Activated CD8-positive, alpha-beta T cell treated with anti-CD3 and anti-CD28 coated beads, Interleukin-2, amount 10 ng/mL, durations not matched to agents 7 days and 5 days (primary cell): ENCODE data around the gene C1orf167. TPM values are rescaled to one million over a fixed set of nuclear protein-coding genes. Genes with fewer than 3 reads are reported as not detected.

Source experiments
- ATAC-seq: fragments of 150-1000 bp; cut with Tn5 transposase; one replicate; pipeline ENCODE4 v1.10.0; 2021; ENCODE audit warnings: moderate library complexity
- CTCF ChIA-PET: fragments of 350-600 bp; sonication (Branson Sonifier 250); formaldehyde crosslinking; loops from one replicate; lab custom pipeline; 2021; ENCODE audit warnings: antibody characterized with exemption; lab: Charles Lee
- POLR2A ChIA-PET: fragments of 350-600 bp; sonication (Branson Sonifier 250); formaldehyde crosslinking; loops from one replicate; lab custom pipeline; 2021; ENCODE audit warnings: antibody characterized with exemption; lab: Charles Lee
- DNase-seq: peaks from one replicate; pipeline ENCODE4 v3.0.0-alpha.2; 2020
- H3K27ac Mint-ChIP-seq: one replicate; pipeline ENCODE4 v1.8.0; 2021; ENCODE audit warnings: mild to moderate bottlenecking, mixed read lengths
- H3K27me3 Mint-ChIP-seq: one replicate; pipeline ENCODE4 v1.8.0; 2021; ENCODE audit warnings: low read depth, mixed read lengths
- H3K36me3 Mint-ChIP-seq: one replicate; pipeline ENCODE4 v1.8.0; 2021; ENCODE audit warnings: low read depth, mixed read lengths
- H3K4me1 Mint-ChIP-seq: one replicate; pipeline ENCODE4 v1.8.0; 2021; ENCODE audit warnings: low read depth, mixed read lengths
- H3K4me3 Mint-ChIP-seq: one replicate; pipeline ENCODE4 v1.8.0; 2021; ENCODE audit warnings: mild to moderate bottlenecking, mixed read lengths
- H3K9me3 Mint-ChIP-seq: one replicate; pipeline ENCODE4 v1.8.0; 2022; ENCODE audit warnings: mixed read lengths; ENCODE audit not compliant: insufficient read depth
- total RNA-seq, 2 experiments: library from RNA; stranded (reverse); gene quantifications; one replicate each; pipeline ENCODE4 v1.2.3, GENCODE V29; 2021

Gene C1orf167
- total RNA-seq, 2 experiments from 2014 or later: not detected

DNA sequence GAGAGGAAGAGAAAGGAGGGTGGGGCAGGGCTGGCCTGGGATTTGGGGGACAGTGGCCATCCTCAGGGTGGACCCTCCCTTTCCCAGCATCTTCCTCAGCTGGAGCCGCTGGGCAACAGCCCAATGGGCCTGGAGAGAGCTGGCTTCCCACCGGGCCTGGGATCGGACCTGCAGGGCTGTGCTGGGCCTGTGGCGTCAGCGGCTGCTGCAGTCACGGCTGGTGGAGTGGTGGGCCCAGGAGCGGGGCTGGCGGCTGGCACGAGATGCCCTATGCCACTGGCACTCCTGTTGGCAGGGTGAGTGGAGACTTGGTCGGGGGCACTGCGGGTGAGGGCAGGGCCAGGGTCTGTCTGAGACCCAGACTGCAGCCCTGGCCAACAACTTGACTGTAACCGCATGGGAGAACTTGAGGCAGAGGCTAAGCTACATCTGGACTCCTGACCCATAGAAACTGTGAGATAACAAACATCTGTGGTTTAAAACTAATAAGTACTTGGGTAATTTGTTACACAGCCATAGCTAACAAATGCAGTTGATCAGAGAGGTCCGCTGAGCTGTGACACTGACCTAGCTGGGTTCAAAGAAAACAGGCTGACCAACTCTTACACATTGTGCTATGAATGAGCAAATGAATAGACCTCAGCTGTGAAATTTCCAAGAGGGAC lies 17.9 kb downstream of the C1orf167 start:
- ATAC-seq (no peak), DNase-seq (no peak)
- peaks cover 2% of the 10 kb centered on the region for H3K4me1 Mint-ChIP-seq
- H3K9me3 Mint-ChIP-seq: no peaks in the 10 kb centered on the region
- POLR2A ChIA-PET: interaction anchor here (1.0 kb wide), 1 partner anchor 128 kb away, joined by 6 read pairs; no protein-coding TSS in a partner anchor
- no peak overlapping the region for H3K27ac Mint-ChIP-seq
- H3K4me3 Mint-ChIP-seq: no peak overlapping the region
- no peaks in the 10 kb centered on the region for H3K36me3 Mint-ChIP-seq
- CTCF ChIA-PET: no interaction called here
- H3K27me3 Mint-ChIP-seq: no peaks in the 10 kb centered on the region

DNA sequence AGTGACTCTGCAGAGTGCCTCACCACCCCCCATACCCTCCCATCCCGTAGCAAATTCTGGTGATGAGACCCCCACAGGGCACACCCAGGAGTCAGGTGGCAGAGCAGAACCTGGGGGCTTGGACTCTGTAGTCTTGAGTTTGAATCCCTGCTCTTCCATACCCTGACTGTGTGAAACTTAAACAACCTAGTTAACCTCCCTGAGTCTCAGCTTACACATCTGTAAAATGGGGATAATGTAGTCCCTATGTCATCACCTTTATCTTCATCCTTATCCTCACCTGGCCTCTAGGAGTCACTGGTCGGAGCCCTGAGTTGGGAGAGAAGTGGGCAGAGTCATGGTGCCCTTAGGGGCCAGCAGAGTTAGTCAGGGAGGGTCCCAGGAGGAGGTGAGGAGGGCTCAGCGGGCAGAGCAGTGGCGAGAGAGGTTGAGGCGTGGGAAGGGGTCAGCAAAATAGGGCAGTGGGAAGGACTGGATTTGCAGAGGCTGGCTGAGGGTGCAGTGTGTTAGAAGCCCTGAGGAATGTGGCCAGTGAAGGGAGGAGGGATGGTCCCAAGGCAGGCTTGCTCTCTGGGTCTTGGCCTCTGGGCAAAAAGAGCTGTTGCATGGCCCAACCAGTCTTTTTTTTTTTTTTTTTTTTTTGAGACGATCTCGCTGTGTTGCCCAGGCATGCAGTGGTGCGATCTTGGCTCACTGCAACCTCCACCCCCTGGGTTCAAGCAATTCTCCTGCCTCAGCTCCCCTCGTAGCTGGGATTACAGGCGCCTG lies 18.6 kb downstream of the C1orf167 start:
- CTCF ChIA-PET: no interaction called here
- Mint-ChIP-seq H3K4me3 (no peak overlapping the region), H3K36me3 (no peaks in the 10 kb centered on the region), H3K27me3 (no peaks in the 10 kb centered on the region), H3K9me3 (no peaks in the 10 kb centered on the region), H3K4me1 (peaks cover 8% of the 10 kb centered on the region), H3K27ac (no peak overlapping the region)
- DNase-seq: no peak
- ATAC-seq: no peak
- POLR2A ChIA-PET: interaction anchor here (1.0 kb wide), 1 partner anchor 128 kb away, joined by 6 read pairs; no protein-coding TSS in a partner anchor

- no peak overlapping the region for H3K27ac Mint-ChIP-seq
- no peak for DNase-seq
- H3K9me3 Mint-ChIP-seq: no peaks in the 10 kb centered on the region
- no peak overlapping the region for H3K4me3 Mint-ChIP-seq
- peaks cover 8% of the 10 kb centered on the region for H3K4me1 Mint-ChIP-seq
- POLR2A ChIA-PET: no interaction called here
- CTCF ChIA-PET: no interaction called here
- no peak for ATAC-seq
- no peaks in the 10 kb centered on the region for H3K36me3 Mint-ChIP-seq
- H3K27me3 Mint-ChIP-seq: no peaks in the 10 kb centered on the region
Observed at GRCh38 chr1:11781297-11781696, 19.3 kb downstream of the C1orf167 start.

GRCh38 chr1:11782127-11782708 lies 20.2 kb downstream of the C1orf167 start:
- ChIA-PET CTCF (interaction anchor here (0.6 kb wide), 1 partner anchor 191 kb away, joined by 4 read pairs; no protein-coding TSS in a partner anchor), POLR2A (interaction anchor here (0.6 to 1.0 kb wide), 2 partner anchors 13 to 126 kb away, joined by 3 to 4 read pairs; no protein-coding TSS in a partner anchor)
- Mint-ChIP-seq H3K9me3 (no peaks in the 10 kb centered on the region), H3K4me3 (no peak overlapping the region), H3K4me1 (peaks cover 8% of the 10 kb centered on the region), H3K36me3 (no peaks in the 10 kb centered on the region), H3K27me3 (no peaks in the 10 kb centered on the region), H3K27ac (no peak overlapping the region)
- ATAC-seq: no peak
- DNase-seq: no peak

DNA sequence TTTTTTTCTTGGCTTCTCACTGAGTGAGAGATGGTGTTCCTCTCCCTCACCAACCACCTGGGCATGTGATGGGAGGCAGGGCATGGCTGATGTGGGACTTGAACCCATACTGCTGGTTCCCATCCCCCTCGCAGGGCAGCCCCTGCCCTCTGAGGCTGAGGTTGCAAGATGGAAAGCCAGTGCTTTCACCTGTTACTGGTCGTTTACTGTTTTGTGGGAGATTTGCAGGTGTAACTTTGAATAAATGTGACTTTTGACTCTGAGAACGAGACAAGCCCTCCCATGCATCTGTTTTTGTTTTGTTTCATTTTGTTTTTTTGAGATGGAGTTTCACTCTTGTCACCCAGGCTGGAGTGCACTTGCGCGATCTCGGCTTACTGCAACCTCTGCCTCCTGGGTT lies 21.6 kb downstream of the C1orf167 start:
- Mint-ChIP-seq H3K9me3 (no peaks in the 10 kb centered on the region), H3K4me1 (peaks cover 8% of the 10 kb centered on the region), H3K36me3 (no peaks in the 10 kb centered on the region), H3K4me3 (no peak overlapping the region), H3K27ac (no peak overlapping the region), H3K27me3 (no peaks in the 10 kb centered on the region)
- ChIA-PET CTCF (no interaction called here), POLR2A (interaction anchor here (1.6 kb wide), 1 partner anchor 125 kb away, joined by 8 read pairs; no protein-coding TSS in a partner anchor)
- ATAC-seq (no peak), DNase-seq (no peak)

DNA sequence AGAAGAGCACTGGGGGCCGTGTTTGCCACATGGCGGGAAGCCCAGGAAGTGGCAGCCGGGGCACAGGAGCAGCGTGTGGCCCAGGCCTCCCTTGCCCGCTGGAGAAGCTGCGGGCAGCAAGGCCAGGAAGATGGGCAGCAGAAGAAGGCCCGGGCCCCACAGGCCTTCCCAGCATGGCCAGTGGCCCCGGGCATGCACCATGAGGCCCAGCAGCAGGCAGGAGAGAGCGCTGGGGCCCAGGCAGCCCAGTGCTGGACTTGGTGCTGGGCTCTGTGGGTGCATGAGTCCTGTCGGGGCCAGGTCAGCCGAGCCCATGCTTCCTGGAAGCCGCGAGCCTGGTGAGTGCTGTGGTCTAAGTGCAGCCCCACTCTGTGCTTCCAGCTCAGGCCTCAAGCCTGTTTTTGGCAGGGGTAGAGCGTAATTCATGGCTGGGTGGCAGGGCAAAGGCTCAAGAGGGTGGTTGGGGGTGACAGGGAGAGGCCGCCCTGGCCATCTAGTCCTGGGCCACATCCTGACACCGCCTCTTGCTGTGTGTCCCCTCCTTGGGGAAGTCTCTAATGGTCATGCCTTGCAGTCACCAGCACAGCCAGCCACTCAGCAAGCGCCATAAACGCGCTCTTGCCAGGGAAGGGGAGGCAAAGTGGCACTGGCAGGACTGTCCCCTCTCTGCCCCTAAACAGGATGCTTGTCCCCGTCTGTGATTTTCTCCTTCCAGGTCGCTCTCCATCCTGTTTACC lies 22.4 kb downstream of the C1orf167 start:
- DNase-seq (no peak), ATAC-seq (no peak)
- CTCF ChIA-PET: interaction anchor here (1.4 to 1.8 kb wide), 2 partner anchors 8 to 19 kb away, joined by 4 to 10 read pairs; no protein-coding TSS in a partner anchor
- H3K9me3 Mint-ChIP-seq: no peaks in the 10 kb centered on the region
- H3K27ac Mint-ChIP-seq: no peak overlapping the region
- peaks cover under 1% of the 10 kb centered on the region for H3K36me3 Mint-ChIP-seq
- H3K4me3 Mint-ChIP-seq: no peak overlapping the region
- H3K27me3 Mint-ChIP-seq: no peaks in the 10 kb centered on the region
- POLR2A ChIA-PET: interaction anchor here (0.9 to 1.6 kb wide), 2 partner anchors 19 to 124 kb away, joined by 3 to 8 read pairs; no protein-coding TSS in a partner anchor
- peaks cover 8% of the 10 kb centered on the region for H3K4me1 Mint-ChIP-seq

GRCh38 chr1:11784993-11785769 lies 23.2 kb downstream of the C1orf167 start:
- Mint-ChIP-seq H3K36me3 (peaks cover 2% of the 10 kb centered on the region), H3K27me3 (no peaks in the 10 kb centered on the region), H3K27ac (no peak overlapping the region), H3K4me1 (peaks cover 8% of the 10 kb centered on the region), H3K4me3 (no peak overlapping the region), H3K9me3 (no peaks in the 10 kb centered on the region)
- CTCF ChIA-PET: interaction anchor here (0.8 to 1.8 kb wide), 3 partner anchors 9 to 188 kb away, joined by 3 to 10 read pairs (median 4); no protein-coding TSS in a partner anchor
- ATAC-seq (peak; percentile 83), DNase-seq (peak; percentile 46)
- POLR2A ChIA-PET: interaction anchor here (0.9 to 1.6 kb wide), 2 partner anchors 19 to 123 kb away, joined by 3 to 8 read pairs; no protein-coding TSS in a partner anchor

- Mint-ChIP-seq H3K36me3 (peaks cover 2% of the 10 kb centered on the region), H3K27ac (no peak overlapping the region), H3K4me3 (no peak overlapping the region), H3K27me3 (no peaks in the 10 kb centered on the region), H3K9me3 (no peaks in the 10 kb centered on the region), H3K4me1 (peaks cover 8% of the 10 kb centered on the region)
- CTCF ChIA-PET: interaction anchor here (1.4 to 1.8 kb wide), 2 partner anchors 10 to 17 kb away, joined by 4 to 10 read pairs; no protein-coding TSS in a partner anchor
- ATAC-seq (no peak), DNase-seq (no peak)
- POLR2A ChIA-PET: no interaction called here
Observed at GRCh38 chr1:11786168-11786567, 24.2 kb downstream of the C1orf167 start.

DNA sequence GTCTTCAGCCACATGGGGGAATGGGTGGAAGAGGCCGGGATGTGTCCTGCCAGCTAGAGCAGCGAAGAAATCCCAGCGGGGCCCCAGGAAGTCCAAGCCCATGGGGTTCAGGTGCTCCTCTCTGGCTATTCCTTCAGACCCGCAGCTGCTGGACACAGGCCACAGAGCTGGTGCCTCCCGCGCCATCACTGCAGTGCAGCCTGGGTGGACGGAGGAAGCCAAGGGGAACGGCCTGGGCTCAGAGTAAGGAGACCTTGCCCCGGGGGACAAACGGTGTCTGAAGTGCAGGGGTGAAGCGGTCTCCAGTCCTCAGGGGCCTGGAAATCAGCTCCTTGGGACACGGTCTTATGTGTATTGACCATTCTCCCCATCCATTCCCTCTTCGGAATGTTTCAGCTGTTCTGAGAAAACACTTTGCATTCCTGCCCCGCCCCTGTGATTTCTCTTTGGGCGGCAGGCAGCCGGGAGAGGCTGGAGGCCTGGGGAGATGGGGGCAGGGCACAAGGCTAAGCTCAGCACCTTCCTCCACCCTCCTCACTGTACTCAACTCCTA lies 25.3 kb downstream of the C1orf167 start:
- no peaks in the 10 kb centered on the region for H3K9me3 Mint-ChIP-seq
- no peak overlapping the region for H3K27ac Mint-ChIP-seq
- H3K4me3 Mint-ChIP-seq: no peak overlapping the region
- no peak for DNase-seq
- H3K4me1 Mint-ChIP-seq: peaks cover 8% of the 10 kb centered on the region
- CTCF ChIA-PET: interaction anchor here (1.2 kb wide), 1 partner anchor 750 kb away, joined by 3 read pairs; no protein-coding TSS in a partner anchor
- no peaks in the 10 kb centered on the region for H3K27me3 Mint-ChIP-seq
- no peak for ATAC-seq
- H3K36me3 Mint-ChIP-seq: peaks cover 11% of the 10 kb centered on the region
- POLR2A ChIA-PET: interaction anchor here (1.0 kb wide), 1 partner anchor 17 kb away, joined by 3 read pairs; no protein-coding TSS in a partner anchor

- DNase-seq (no peak), ATAC-seq (no peak)
- Mint-ChIP-seq H3K27ac (no peak overlapping the region), H3K4me1 (peaks cover 8% of the 10 kb centered on the region), H3K9me3 (no peaks in the 10 kb centered on the region), H3K4me3 (no peak overlapping the region), H3K27me3 (no peaks in the 10 kb centered on the region), H3K36me3 (peaks cover 12% of the 10 kb centered on the region)
- ChIA-PET POLR2A (interaction anchor here (0.8 to 1.0 kb wide), 2 partner anchors 17 to 120 kb away, joined by 3 read pairs; no protein-coding TSS in a partner anchor), CTCF (interaction anchor here (1.2 kb wide), 1 partner anchor 751 kb away, joined by 3 read pairs; no protein-coding TSS in a partner anchor)
Observed at GRCh38 chr1:11787804-11788436, 25.9 kb downstream of the C1orf167 start.
